ENCODE results near the gene DHX16. TPM values are rescaled to one million over a fixed set of nuclear protein-coding genes. Genes with fewer than 3 reads are reported as not detected.
A peak's percentile ranks its signal among the peaks of the same experiment; 100 is the strongest.

DHX16 gene
- polyA plus RNA-seq, 3 donors = 16.4 to 70.1 (median 19.0) TPM

- peak overlapping the region; percentile 99 for H3K27ac ChIP-seq (ENCODE audit: low read depth in 1 of 2, low read length in 2 of 2)
- peaks cover 12 to 13% of the 10 kb centered on the region in 2 donors for H3K36me3 ChIP-seq (replicated peaks in 1 of 2; ENCODE audit: control insufficient read depth in 1 of 2, insufficient read depth in 2 of 2, low read length in 2 of 2)
- H4K20me1 ChIP-seq (ENCODE audit: insufficient read depth, low read length) = peaks cover 70% of the 10 kb centered on the region
- Mint-ChIP-seq H3K9me3 (peaks cover 0 to 1% (median 0%) of the 10 kb centered on the region in 7 donors), H3K27ac (peak overlapping the region; percentile 97 to 100 (median 99)), H3K27me3 (ENCODE audit: low read depth in 3 of 3) (peaks cover 0 to 5% (median 0%) of the 10 kb centered on the region in 3 donors), H3K4me1 (peaks cover 60% of the 10 kb centered on the region), H3K36me3 (peaks cover 44 to 60% of the 10 kb centered on the region in 2 donors), H3K4me3 (peak overlapping the region; percentile 94 to 99)
- peak overlapping the region; percentile 100 for H3K4me2 ChIP-seq (replicated peaks; ENCODE audit: extremely low read depth, low read length, poor library complexity, severe bottlenecking)
- peak overlapping the region; percentile 99 for H3K9ac ChIP-seq (ENCODE audit: insufficient read depth, low read length, poor library complexity, severe bottlenecking)
- WGBS (ENCODE audit: insufficient coverage) = no CpG with 5 or more reads among the region's 2 CpGs
- H3K9me3 ChIP-seq (replicated peaks in 1 of 2; ENCODE audit: control insufficient read depth in 1 of 2, insufficient read depth in 1 of 2, low read length in 2 of 2) = no peaks in the 10 kb centered on the region
- TF ChIP-seq, protein P1, sequence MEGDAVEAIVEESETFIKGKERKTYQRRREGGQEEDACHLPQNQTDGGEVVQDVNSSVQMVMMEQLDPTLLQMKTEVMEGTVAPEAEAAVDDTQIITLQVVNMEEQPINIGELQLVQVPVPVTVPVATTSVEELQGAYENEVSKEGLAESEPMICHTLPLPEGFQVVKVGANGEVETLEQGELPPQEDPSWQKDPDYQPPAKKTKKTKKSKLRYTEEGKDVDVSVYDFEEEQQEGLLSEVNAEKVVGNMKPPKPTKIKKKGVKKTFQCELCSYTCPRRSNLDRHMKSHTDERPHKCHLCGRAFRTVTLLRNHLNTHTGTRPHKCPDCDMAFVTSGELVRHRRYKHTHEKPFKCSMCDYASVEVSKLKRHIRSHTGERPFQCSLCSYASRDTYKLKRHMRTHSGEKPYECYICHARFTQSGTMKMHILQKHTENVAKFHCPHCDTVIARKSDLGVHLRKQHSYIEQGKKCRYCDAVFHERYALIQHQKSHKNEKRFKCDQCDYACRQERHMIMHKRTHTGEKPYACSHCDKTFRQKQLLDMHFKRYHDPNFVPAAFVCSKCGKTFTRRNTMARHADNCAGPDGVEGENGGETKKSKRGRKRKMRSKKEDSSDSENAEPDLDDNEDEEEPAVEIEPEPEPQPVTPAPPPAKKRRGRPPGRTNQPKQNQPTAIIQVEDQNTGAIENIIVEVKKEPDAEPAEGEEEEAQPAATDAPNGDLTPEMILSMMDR (IDR thresholded peaks at IDR 0.05) = no peak
- peak overlapping the region; percentile 96 to 100 (median 96) for H3K4me3 ChIP-seq (replicated peaks in 1 of 3; ENCODE audit: low read depth in 2 of 3, low read length in 3 of 3)
- H3K27me3 ChIP-seq (ENCODE audit: control insufficient read depth in 2 of 2, insufficient read depth in 2 of 2, low read length in 2 of 2) = no peaks in the 10 kb centered on the region
- DNase-seq = no peak
- peaks cover 99% of the 10 kb centered on the region for H3K79me2 ChIP-seq (ENCODE audit: insufficient read depth, low read length)
- intact Hi-C loops (cut with micrococcal nuclease) = loop anchor here in 1 of 2 donors (5.0 kb wide), 1 partner anchor 67 kb away; the partner anchor contains the start of genes MRPS18B and PPP1R10
- H3K4me1 ChIP-seq (ENCODE audit: control insufficient read depth in 1 of 2, insufficient read depth in 2 of 2, low read length in 2 of 2) = peaks cover 57 to 72% of the 10 kb centered on the region in 2 donors
- no peak overlapping the region for H2AFZ ChIP-seq (ENCODE audit: insufficient read depth, low read depth, low read length, poor library complexity, severe bottlenecking)
These were observed 11.2 kb upstream of the DHX16 start for GRCh38 chr6:30683980-30684338.

DNA sequence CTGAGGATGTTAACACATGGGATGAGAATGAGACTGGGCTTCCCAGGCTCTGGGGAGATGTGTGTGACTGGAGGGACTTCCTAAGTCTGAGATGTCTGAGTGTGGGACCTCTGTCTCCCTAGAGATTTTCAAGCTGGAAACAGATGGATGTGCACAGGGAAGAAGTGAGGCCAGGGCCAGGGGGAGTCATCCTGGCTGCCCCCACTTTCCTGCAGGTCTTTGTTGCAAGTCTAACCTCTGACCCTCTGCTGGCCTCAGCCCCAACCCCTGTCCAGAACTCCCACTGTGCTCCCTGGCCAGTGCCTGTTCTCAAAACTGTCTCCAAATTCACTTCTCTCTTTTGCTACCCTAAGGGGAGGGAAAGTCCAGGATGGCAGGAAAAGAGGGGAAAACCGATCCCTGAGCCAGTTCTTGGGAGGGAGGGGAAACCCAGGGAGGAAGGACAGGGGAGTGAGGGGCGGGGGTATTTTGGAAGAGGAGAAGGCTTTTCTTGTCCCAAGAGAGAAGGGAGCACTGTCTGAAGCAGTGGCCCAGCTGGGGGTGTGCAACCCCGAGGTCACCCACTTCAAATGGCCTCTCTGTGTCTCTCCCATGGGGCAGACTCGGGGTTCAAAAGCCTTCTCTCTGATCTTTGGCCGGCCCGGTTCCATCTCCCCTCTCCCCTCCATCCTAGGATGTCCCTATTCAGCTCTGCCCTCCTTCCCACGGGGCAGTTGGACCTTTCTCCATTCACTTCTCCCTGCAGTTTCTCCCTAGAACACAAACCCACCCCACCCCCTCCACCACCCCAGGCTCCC is 10.6 kb upstream of the DHX16 start:
- Histone ChIP-seq H3K9ac (ENCODE audit: insufficient read depth, low read length, poor library complexity, severe bottlenecking) (peak overlapping the region; percentile 99), H3K9me3 (replicated peaks in 1 of 2; ENCODE audit: control insufficient read depth in 1 of 2, insufficient read depth in 1 of 2, low read length in 2 of 2) (no peaks in the 10 kb centered on the region), H3K27ac (ENCODE audit: low read depth in 1 of 2, low read length in 2 of 2) (peak overlapping the region; percentile 99), H3K4me2 (replicated peaks; ENCODE audit: extremely low read depth, low read length, poor library complexity, severe bottlenecking) (peak overlapping the region; percentile 100), H3K36me3 (replicated peaks in 1 of 2; ENCODE audit: control insufficient read depth in 1 of 2, insufficient read depth in 2 of 2, low read length in 2 of 2) (peaks cover 18% of the 10 kb centered on the region in 2 donors), H2AFZ (ENCODE audit: insufficient read depth, low read depth, low read length, poor library complexity, severe bottlenecking) (no peak overlapping the region), H3K4me3 (replicated peaks in 1 of 3; ENCODE audit: low read depth in 2 of 3, low read length in 3 of 3) (peak overlapping the region; percentile 96 to 100 (median 96)), H4K20me1 (ENCODE audit: insufficient read depth, low read length) (peaks cover 76% of the 10 kb centered on the region), H3K27me3 (ENCODE audit: control insufficient read depth in 2 of 2, insufficient read depth in 2 of 2, low read length in 2 of 2) (no peaks in the 10 kb centered on the region), H3K79me2 (ENCODE audit: insufficient read depth, low read length) (peaks cover 99% of the 10 kb centered on the region), H3K4me1 (ENCODE audit: control insufficient read depth in 1 of 2, insufficient read depth in 2 of 2, low read length in 2 of 2) (peaks cover 55 to 72% of the 10 kb centered on the region in 2 donors)
- Mint-ChIP-seq H3K4me1 (peaks cover 57% of the 10 kb centered on the region), H3K36me3 (peaks cover 47 to 64% of the 10 kb centered on the region in 2 donors), H3K27me3 (ENCODE audit: low read depth in 3 of 3) (peaks cover 0 to 5% (median 0%) of the 10 kb centered on the region in 3 donors), H3K27ac (peak overlapping the region; percentile 97 to 100 (median 99)), H3K4me3 (peak overlapping the region; percentile 94 to 99), H3K9me3 (peaks cover 0 to 1% (median 0%) of the 10 kb centered on the region in 7 donors)
- intact Hi-C loops (cut with micrococcal nuclease) = loop anchor here in 1 of 2 donors (5.0 kb wide), 1 partner anchor 66 kb away; the partner anchor contains the start of genes MRPS18B and PPP1R10
- TF ChIP-seq, protein P1 (IDR thresholded peaks at IDR 0.05) = no peak
- peak in 2 of 3 donors; percentile 47 to 85 for DNase-seq
- WGBS (ENCODE audit: insufficient coverage) = 0% methylated on average over 6 of the region's 7 CpGs

Data from CD14-positive monocyte (primary cell).